HEK293 (cell line): ENCODE measurements around the gene ERGIC1.

ENCODE experiments used
- EGR2 ChIP-seq: fragments of 450-650 bp; formaldehyde crosslinking; IDR thresholded peaks from 2 replicates; pipeline ENCODE4 v1.5.1; 2016; ENCODE audit warnings: low read depth, missing biosample characterization, missing genetic modification characterization
- GLIS2 ChIP-seq: fragments of 450-650 bp; formaldehyde crosslinking; IDR thresholded peaks from 2 replicates; pipeline ENCODE4 v1.5.1; 2016; ENCODE audit warnings: missing biosample characterization, missing genetic modification characterization
- HOXC10 ChIP-seq: sonication (generic); formaldehyde crosslinking; IDR thresholded peaks from 2 replicates; pipeline ENCODE4 v1.8.1; 2023; ENCODE audit warnings: mild to moderate bottlenecking, missing genetic modification reagents
- MYNN ChIP-seq: fragments of 450-650 bp; formaldehyde crosslinking; IDR thresholded peaks from 2 replicates; pipeline ENCODE4 v1.5.1; 2016; ENCODE audit warnings: missing biosample characterization, missing genetic modification characterization, borderline replicate concordance
- SALL2 ChIP-seq: fragments of 450-650 bp; formaldehyde crosslinking; IDR thresholded peaks from 2 replicates; pipeline ENCODE4 v1.5.0; 2017; ENCODE audit warnings: missing biosample characterization, mild to moderate bottlenecking, missing genetic modification characterization, borderline replicate concordance
- SP7 ChIP-seq: fragments of 450-650 bp; formaldehyde crosslinking; IDR thresholded peaks from 2 replicates; pipeline ENCODE4 v1.5.1; 2016; ENCODE audit warnings: missing biosample characterization, missing genetic modification characterization
- TCF7L2 ChIP-seq: IDR thresholded peaks from 2 replicates; pipeline ENCODE4 v1.6.1; 2011; ENCODE audit warnings: low read depth, mild to moderate bottlenecking, inconsistent platforms, low read length, moderate library complexity, borderline replicate concordance
- TRIM28 ChIP-seq: IDR thresholded peaks from 2 replicates; pipeline ENCODE4 v1.6.1; 2011; ENCODE audit warnings: low read length, control low read depth, borderline replicate concordance
- YY1 ChIP-seq: fragments of 450-650 bp; formaldehyde crosslinking; IDR thresholded peaks from 2 replicates; pipeline ENCODE4 v1.5.1; 2018; ENCODE audit warnings: missing biosample characterization, missing genetic modification characterization
- YY2 ChIP-seq: fragments of 450-650 bp; formaldehyde crosslinking; IDR thresholded peaks from 2 replicates; pipeline ENCODE4 v1.5.1; 2016; ENCODE audit warnings: missing biosample characterization, missing genetic modification characterization
- ZBTB20 ChIP-seq: fragments of 450-650 bp; formaldehyde crosslinking; IDR thresholded peaks from 2 replicates; pipeline ENCODE4 v1.5.1; 2016; ENCODE audit warnings: missing biosample characterization, missing genetic modification characterization
- ZBTB26 ChIP-seq: fragments of 450-650 bp; formaldehyde crosslinking; optimal IDR thresholded peaks from 2 replicates; pipeline ENCODE3; 2016; ENCODE audit warnings: missing biosample characterization, mild to moderate bottlenecking, missing genetic modification characterization
- ZFP37 ChIP-seq: fragments of 450-650 bp; formaldehyde crosslinking; IDR thresholded peaks from 2 replicates; pipeline ENCODE4 v1.5.1; 2016; ENCODE audit warnings: missing biosample characterization, missing genetic modification characterization
- ZNF114 ChIP-seq: fragments of 450-650 bp; formaldehyde crosslinking; IDR thresholded peaks from 2 replicates; pipeline ENCODE4 v1.5.0; 2017; ENCODE audit warnings: missing biosample characterization, missing genetic modification characterization
- ZNF146 ChIP-seq: fragments of 450-650 bp; formaldehyde crosslinking; IDR thresholded peaks from 2 replicates; pipeline ENCODE4 v1.5.1; 2016; ENCODE audit warnings: missing biosample characterization, missing genetic modification characterization
- ZNF202 ChIP-seq: fragments of 450-650 bp; formaldehyde crosslinking; IDR thresholded peaks from 2 replicates; pipeline ENCODE4 v1.5.1; 2016; ENCODE audit warnings: missing biosample characterization, missing genetic modification characterization, borderline replicate concordance
- ZNF211 ChIP-seq: fragments of 450-650 bp; formaldehyde crosslinking; IDR thresholded peaks from 2 replicates; pipeline ENCODE4 v1.5.1; 2016; ENCODE audit warnings: low read depth, missing biosample characterization, missing genetic modification characterization
- ZNF223 ChIP-seq: fragments of 450-650 bp; formaldehyde crosslinking; IDR thresholded peaks from 2 replicates; pipeline ENCODE4 v1.5.1; 2016; ENCODE audit warnings: missing biosample characterization, missing genetic modification characterization
- ZNF239 ChIP-seq: fragments of 450-650 bp; formaldehyde crosslinking; IDR thresholded peaks from 2 replicates; pipeline ENCODE4 v1.5.1; 2016; ENCODE audit warnings: missing biosample characterization, missing genetic modification characterization
- ZNF24 ChIP-seq: fragments of 450-650 bp; formaldehyde crosslinking; IDR thresholded peaks from 2 replicates; pipeline ENCODE4 v1.5.1; 2016; ENCODE audit warnings: missing biosample characterization, missing genetic modification characterization
- ZNF248 ChIP-seq: fragments of 450-650 bp; formaldehyde crosslinking; IDR thresholded peaks from 2 replicates; pipeline ENCODE4 v1.5.1; 2017; ENCODE audit warnings: missing biosample characterization, missing genetic modification characterization
- ZNF311 ChIP-seq: fragments of 450-650 bp; formaldehyde crosslinking; IDR thresholded peaks from 2 replicates; pipeline ENCODE4 v1.5.1; 2017; ENCODE audit warnings: missing biosample characterization, missing genetic modification characterization, borderline replicate concordance
- ZNF324 ChIP-seq: fragments of 450-650 bp; formaldehyde crosslinking; IDR thresholded peaks from 2 replicates; pipeline ENCODE4 v1.5.1; 2016; ENCODE audit warnings: missing biosample characterization, missing genetic modification characterization
- ZNF350 ChIP-seq: fragments of 450-650 bp; formaldehyde crosslinking; IDR thresholded peaks from 2 replicates; pipeline ENCODE4 v1.5.0; 2017; ENCODE audit warnings: missing biosample characterization, mild to moderate bottlenecking, missing genetic modification characterization
- ZNF391 ChIP-seq: fragments of 450-650 bp; formaldehyde crosslinking; IDR thresholded peaks from 2 replicates; pipeline ENCODE4 v1.5.1; 2016; ENCODE audit warnings: low read depth, missing biosample characterization, missing genetic modification characterization, borderline replicate concordance
- ZNF416 ChIP-seq: fragments of 450-650 bp; formaldehyde crosslinking; IDR thresholded peaks from 2 replicates; pipeline ENCODE4 v1.5.1; 2016; ENCODE audit warnings: missing biosample characterization, missing genetic modification characterization
- ZNF426 ChIP-seq: fragments of 450-650 bp; formaldehyde crosslinking; IDR thresholded peaks from 2 replicates; pipeline ENCODE4 v1.5.1; 2017; ENCODE audit warnings: missing biosample characterization, missing genetic modification characterization, mild to moderate bottlenecking, inconsistent platforms, moderate library complexity
- ZSCAN18 ChIP-seq: fragments of 450-650 bp; formaldehyde crosslinking; IDR thresholded peaks from 2 replicates; pipeline ENCODE4 v1.5.1; 2016; ENCODE audit warnings: missing biosample characterization, missing genetic modification characterization
- ZSCAN4 ChIP-seq: fragments of 450-650 bp; formaldehyde crosslinking; IDR thresholded peaks from 2 replicates; pipeline ENCODE4 v1.5.1; 2017; ENCODE audit warnings: missing biosample characterization, missing genetic modification characterization
- ZXDB ChIP-seq: fragments of 450-650 bp; formaldehyde crosslinking; IDR thresholded peaks from 2 replicates; pipeline ENCODE4 v1.5.1; 2016; ENCODE audit warnings: missing biosample characterization, missing genetic modification characterization
- TF ChIP-seq, protein P1 (sequence below): fragments of 450-650 bp; formaldehyde crosslinking; IDR thresholded peaks from 2 replicates; pipeline ENCODE4 v1.5.1; 2016; ENCODE audit warnings: missing biosample characterization, missing genetic modification characterization
- TF ChIP-seq, protein P2 (sequence below): fragments of 450-650 bp; formaldehyde crosslinking; IDR thresholded peaks from 2 replicates; pipeline ENCODE4 v1.5.1; 2016; ENCODE audit warnings: missing biosample characterization, missing genetic modification characterization
- TF ChIP-seq, protein P3 (sequence below): fragments of 450-650 bp; formaldehyde crosslinking; IDR thresholded peaks from 2 replicates; pipeline ENCODE4 v1.5.1; 2016; ENCODE audit warnings: missing biosample characterization, missing genetic modification characterization
- TF ChIP-seq, protein P4 (sequence below): fragments of 450-650 bp; formaldehyde crosslinking; IDR thresholded peaks from 2 replicates; pipeline ENCODE4 v1.5.1; 2016; ENCODE audit warnings: missing biosample characterization, missing genetic modification characterization

Gene ERGIC1

GRCh38 chr5:172903790-172904189, 69.7 kb downstream of the ERGIC1 start (continued):
- peak; percentile 52; the same call in 1 of the 2 replicates for TF ChIP-seq ZNF211 (tag by site-specific recombination)
- no peak for TF ChIP-seq YY1 (tag by site-specific recombination)
- no peak for TF ChIP-seq ZNF391 (tag by site-specific recombination)
- peak; percentile 84 for TF ChIP-seq ZFP37 (tag by site-specific recombination)
- TF ChIP-seq YY2, result peak; percentile 56; the same call in 1 of the 2 replicates
- no peak for TF ChIP-seq ZNF239
- peak; percentile 94 for TF ChIP-seq ZXDB (tag by site-specific recombination)
- TF ChIP-seq ZNF146 (tag by site-specific recombination), result 0 out of 2 replicates have a peak, but pooled peaks have one; percentile 32
- no peak for TF ChIP-seq ZNF311 (tag by site-specific recombination)
- no peak for TF ChIP-seq ZNF114 (tag by site-specific recombination)
- TF ChIP-seq TRIM28, result peak; percentile 47; the same call in 1 of the 2 replicates
- TF ChIP-seq ZNF24 (tag by site-specific recombination), result peak; percentile 85; the same call in 1 of the 2 replicates
- peak; percentile 91 for TF ChIP-seq ZSCAN4 (tag by site-specific recombination)
- no peak for TF ChIP-seq ZNF350 (tag by site-specific recombination)
- no peak for TF ChIP-seq GLIS2
- peak; percentile 54; the same call in 1 of the 2 replicates for TF ChIP-seq EGR2 (tag by site-specific recombination)
- TF ChIP-seq ZBTB26, result peak; percentile 29
- TF ChIP-seq ZSCAN18, result peak; percentile 99
- TF ChIP-seq, protein P1, sequence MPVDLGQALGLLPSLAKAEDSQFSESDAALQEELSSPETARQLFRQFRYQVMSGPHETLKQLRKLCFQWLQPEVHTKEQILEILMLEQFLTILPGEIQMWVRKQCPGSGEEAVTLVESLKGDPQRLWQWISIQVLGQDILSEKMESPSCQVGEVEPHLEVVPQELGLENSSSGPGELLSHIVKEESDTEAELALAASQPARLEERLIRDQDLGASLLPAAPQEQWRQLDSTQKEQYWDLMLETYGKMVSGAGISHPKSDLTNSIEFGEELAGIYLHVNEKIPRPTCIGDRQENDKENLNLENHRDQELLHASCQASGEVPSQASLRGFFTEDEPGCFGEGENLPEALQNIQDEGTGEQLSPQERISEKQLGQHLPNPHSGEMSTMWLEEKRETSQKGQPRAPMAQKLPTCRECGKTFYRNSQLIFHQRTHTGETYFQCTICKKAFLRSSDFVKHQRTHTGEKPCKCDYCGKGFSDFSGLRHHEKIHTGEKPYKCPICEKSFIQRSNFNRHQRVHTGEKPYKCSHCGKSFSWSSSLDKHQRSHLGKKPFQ (tag by site-specific recombination), result peak; percentile 99
- TF ChIP-seq ZBTB20 (tag by site-specific recombination), result peak; percentile 75
- TF ChIP-seq ZNF248, result peak; percentile 91
- TF ChIP-seq SP7 (tag by site-specific recombination), result peak; percentile 93
- TF ChIP-seq, protein P2, sequence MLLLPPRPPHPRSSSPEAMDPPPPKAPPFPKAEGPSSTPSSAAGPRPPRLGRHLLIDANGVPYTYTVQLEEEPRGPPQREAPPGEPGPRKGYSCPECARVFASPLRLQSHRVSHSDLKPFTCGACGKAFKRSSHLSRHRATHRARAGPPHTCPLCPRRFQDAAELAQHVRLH (tag by site-specific recombination), result 0 out of 2 replicates have a peak, but pooled peaks have one; percentile 13
- TF ChIP-seq SALL2 (tag by site-specific recombination), result peak; percentile 93; the same call in 1 of the 2 replicates
- TF ChIP-seq, protein P3, sequence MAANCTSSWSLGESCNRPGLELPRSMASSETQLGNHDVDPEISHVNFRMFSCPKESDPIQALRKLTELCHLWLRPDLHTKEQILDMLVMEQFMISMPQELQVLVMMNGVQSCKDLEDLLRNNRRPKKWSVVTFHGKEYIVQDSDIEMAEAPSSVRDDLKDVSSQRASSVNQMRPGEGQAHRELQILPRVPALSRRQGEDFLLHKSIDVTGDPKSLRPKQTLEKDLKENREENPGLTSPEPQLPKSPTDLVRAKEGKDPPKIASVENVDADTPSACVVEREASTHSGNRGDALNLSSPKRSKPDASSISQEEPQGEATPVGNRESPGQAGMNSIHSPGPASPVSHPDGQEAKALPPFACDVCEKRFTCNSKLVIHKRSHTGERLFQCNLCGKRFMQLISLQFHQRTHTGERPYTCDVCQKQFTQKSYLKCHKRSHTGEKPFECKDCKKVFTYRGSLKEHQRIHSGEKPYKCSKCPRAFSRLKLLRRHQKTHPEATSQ (tag by site-specific recombination), result no peak
- TF ChIP-seq HOXC10 (CRISPR knock-in tag), result no peak
- TF ChIP-seq ZNF416, result peak; percentile 59; the same call in 1 of the 2 replicates
- TF ChIP-seq ZNF223 (tag by site-specific recombination), result peak; percentile 76; the same call in 1 of the 2 replicates
- TF ChIP-seq ZNF324 (tag by site-specific recombination), result peak; percentile 89
- TF ChIP-seq, protein P4, sequence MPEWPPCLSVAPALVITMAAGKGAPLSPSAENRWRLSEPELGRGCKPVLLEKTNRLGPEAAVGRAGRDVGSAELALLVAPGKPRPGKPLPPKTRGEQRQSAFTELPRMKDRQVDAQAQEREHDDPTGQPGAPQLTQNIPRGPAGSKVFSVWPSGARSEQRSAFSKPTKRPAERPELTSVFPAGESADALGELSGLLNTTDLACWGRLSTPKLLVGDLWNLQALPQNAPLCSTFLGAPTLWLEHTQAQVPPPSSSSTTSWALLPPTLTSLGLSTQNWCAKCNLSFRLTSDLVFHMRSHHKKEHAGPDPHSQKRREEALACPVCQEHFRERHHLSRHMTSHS (tag by site-specific recombination), result peak; percentile 89
- no peak for TF ChIP-seq TCF7L2
- TF ChIP-seq MYNN (tag by site-specific recombination), result no peak
- no peak for TF ChIP-seq ZNF426 (tag by site-specific recombination)
- TF ChIP-seq ZNF202 (tag by site-specific recombination), result no peak
